ENCODE data around the gene IP6K3. TPM values are rescaled to one million over a fixed set of nuclear protein-coding genes. Genes with fewer than 3 reads are reported as not detected.
A peak's percentile ranks its signal among the peaks of the same experiment; 100 is the strongest.

IP6K3 gene
- total RNA-seq, 1 experiment from 2014 or later = not detected

- Histone ChIP-seq H3K27me3 (no peaks in the 10 kb centered on the region), H3K36me3 (no peaks in the 10 kb centered on the region; the same call in 1 of the 2 replicates), H3K9me3 (no peaks in the 10 kb centered on the region), H3K4me3 (no peak overlapping the region)
- DNase-seq = no peak
These were observed 61.1 kb downstream of the IP6K3 start for GRCh38 chr6:33685411-33686224.

GRCh38 chr6:33684983-33685382, 61.7 kb downstream of the IP6K3 start:
- Histone ChIP-seq H3K36me3 (no peaks in the 10 kb centered on the region; the same call in 1 of the 2 replicates), H3K4me3 (no peak overlapping the region), H3K9me3 (no peaks in the 10 kb centered on the region), H3K27me3 (no peaks in the 10 kb centered on the region)
- no peak for DNase-seq

GRCh38 chr6:33684428-33684896, 62.2 kb downstream of the IP6K3 start:
- H3K4me3 ChIP-seq = no peak overlapping the region
- no peaks in the 10 kb centered on the region for H3K27me3 ChIP-seq
- no peak for DNase-seq
- H3K36me3 ChIP-seq = no peaks in the 10 kb centered on the region; the same call in 1 of the 2 replicates
- H3K9me3 ChIP-seq = no peaks in the 10 kb centered on the region

GRCh38 chr6:33683576-33684427, 62.9 kb downstream of the IP6K3 start:
- no peaks in the 10 kb centered on the region for H3K27me3 ChIP-seq
- H3K9me3 ChIP-seq = no peaks in the 10 kb centered on the region
- DNase-seq = no peak
- no peaks in the 10 kb centered on the region; the same call in 1 of the 2 replicates for H3K36me3 ChIP-seq
- H3K4me3 ChIP-seq = no peak overlapping the region

- DNase-seq = no peak
- H3K9me3 ChIP-seq = no peaks in the 10 kb centered on the region
- no peaks in the 10 kb centered on the region; the same call in 1 of the 2 replicates for H3K36me3 ChIP-seq
- no peak overlapping the region for H3K4me3 ChIP-seq
- H3K27me3 ChIP-seq = no peaks in the 10 kb centered on the region
These were observed 63.6 kb downstream of the IP6K3 start for GRCh38 chr6:33683051-33683571.

GRCh38 chr6:33682341-33682740, 64.4 kb downstream of the IP6K3 start:
- Histone ChIP-seq H3K36me3 (peaks cover 1% of the 10 kb centered on the region), H3K27me3 (no peaks in the 10 kb centered on the region), H3K4me3 (no peak overlapping the region), H3K9me3 (no peaks in the 10 kb centered on the region)
- no peak for DNase-seq

- Histone ChIP-seq H3K27me3 (no peaks in the 10 kb centered on the region), H3K9me3 (no peaks in the 10 kb centered on the region), H3K36me3 (peaks cover 3% of the 10 kb centered on the region), H3K4me3 (no peak overlapping the region)
- no peak for DNase-seq
These were observed 66.9 kb downstream of the IP6K3 start for GRCh38 chr6:33679761-33680160.

GRCh38 chr6:33678932-33679490, 67.7 kb downstream of the IP6K3 start:
- no peak overlapping the region for H3K4me3 ChIP-seq
- peaks cover 7% of the 10 kb centered on the region for H3K36me3 ChIP-seq
- H3K9me3 ChIP-seq = no peaks in the 10 kb centered on the region
- H3K27me3 ChIP-seq = no peaks in the 10 kb centered on the region
- DNase-seq = no peak

GRCh38 chr6:33678233-33678931, 68.3 kb downstream of the IP6K3 start:
- H3K4me3 ChIP-seq = no peak overlapping the region
- DNase-seq = no peak
- no peaks in the 10 kb centered on the region for H3K27me3 ChIP-seq
- H3K9me3 ChIP-seq = no peaks in the 10 kb centered on the region
- H3K36me3 ChIP-seq = peaks cover 13% of the 10 kb centered on the region

GRCh38 chr6:33677689-33678088, 69.0 kb downstream of the IP6K3 start:
- no peak for DNase-seq
- Histone ChIP-seq H3K4me3 (no peak overlapping the region), H3K9me3 (no peaks in the 10 kb centered on the region), H3K27me3 (no peaks in the 10 kb centered on the region), H3K36me3 (peaks cover 18% of the 10 kb centered on the region)

- H3K9me3 ChIP-seq = no peaks in the 10 kb centered on the region
- peaks cover 18% of the 10 kb centered on the region for H3K36me3 ChIP-seq
- no peak overlapping the region for H3K4me3 ChIP-seq
- H3K27me3 ChIP-seq = no peaks in the 10 kb centered on the region
- DNase-seq = peak; percentile 41
These were observed 69.5 kb downstream of the IP6K3 start for GRCh38 chr6:33677143-33677660.

GRCh38 chr6:33676416-33677142, 70.1 kb downstream of the IP6K3 start:
- Histone ChIP-seq H3K9me3 (no peaks in the 10 kb centered on the region), H3K4me3 (no peak overlapping the region), H3K27me3 (no peaks in the 10 kb centered on the region), H3K36me3 (peaks cover 18% of the 10 kb centered on the region)
- no peak for DNase-seq

GRCh38 chr6:33675968-33676367, 70.7 kb downstream of the IP6K3 start:
- Histone ChIP-seq H3K4me3 (no peak overlapping the region), H3K36me3 (peaks cover 18% of the 10 kb centered on the region), H3K27me3 (no peaks in the 10 kb centered on the region), H3K9me3 (no peaks in the 10 kb centered on the region)
- DNase-seq = no peak

GRCh38 chr6:33673851-33674250, 72.9 kb downstream of the IP6K3 start:
- Histone ChIP-seq H3K27me3 (no peaks in the 10 kb centered on the region), H3K9me3 (no peaks in the 10 kb centered on the region), H3K4me3 (no peak overlapping the region), H3K36me3 (peaks cover 18% of the 10 kb centered on the region)
- no peak for DNase-seq

GRCh38 chr6:33672808-33673207, 73.9 kb downstream of the IP6K3 start:
- peaks cover 18% of the 10 kb centered on the region for H3K36me3 ChIP-seq
- H3K27me3 ChIP-seq = no peaks in the 10 kb centered on the region
- H3K9me3 ChIP-seq = no peaks in the 10 kb centered on the region
- H3K4me3 ChIP-seq = no peak overlapping the region
- peak; percentile 82 for DNase-seq

- no peaks in the 10 kb centered on the region for H3K9me3 ChIP-seq
- no peak for DNase-seq
- peaks cover 15% of the 10 kb centered on the region for H3K36me3 ChIP-seq
- H3K27me3 ChIP-seq = no peaks in the 10 kb centered on the region
- no peak overlapping the region for H3K4me3 ChIP-seq
These were observed 75.0 kb downstream of the IP6K3 start for GRCh38 chr6:33671744-33672072.

Data from MG63 (cell line).